Measurements from ENCODE around the gene ABTB2. TPM values are rescaled to one million over a fixed set of nuclear protein-coding genes. Genes with fewer than 3 reads are reported as not detected.
A peak's percentile ranks its signal among the peaks of the same experiment; 100 is the strongest.

The ABTB2 gene
- total RNA-seq, 1 donor from 2014 or later, result 14.1 TPM

DNA sequence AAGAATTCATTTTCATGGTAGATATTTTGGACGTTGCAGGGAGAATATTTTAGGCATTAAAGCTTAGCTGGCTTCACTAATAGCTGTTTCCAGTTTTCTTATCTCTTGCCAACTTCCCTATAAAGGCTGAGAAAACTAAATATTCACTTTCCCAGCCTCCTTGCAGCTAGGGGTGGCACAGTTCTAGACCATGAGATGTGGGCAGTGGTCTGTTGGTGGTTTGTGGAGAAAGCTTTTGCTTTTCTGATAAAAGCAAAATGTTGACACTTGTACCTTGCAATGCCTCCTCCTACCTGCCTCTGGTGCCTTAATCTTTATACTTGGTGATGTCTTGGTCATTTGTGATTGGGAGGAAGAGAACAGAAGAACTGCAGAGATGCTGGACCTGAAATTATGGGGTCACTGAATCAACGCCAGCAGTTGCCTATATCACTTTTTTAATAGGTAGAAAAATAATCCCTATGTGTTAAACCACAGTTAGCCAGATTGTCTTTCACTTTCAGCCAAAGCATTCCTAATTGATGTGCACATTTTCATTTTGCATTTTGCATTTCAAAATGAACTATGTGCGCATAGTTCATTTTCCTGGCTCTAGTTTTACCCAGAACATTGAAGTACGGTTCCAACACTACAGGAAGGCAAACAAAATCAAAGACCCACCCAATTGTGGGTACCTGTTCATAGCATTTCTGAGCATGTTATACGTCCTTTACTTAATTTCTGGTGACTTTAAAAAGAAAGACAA lies 24.9 kb upstream of the ABTB2 start:
- Mint-ChIP-seq H3K4me3 (no peak overlapping the region), H3K27ac (no peak overlapping the region), H3K4me1 (ENCODE audit: low read depth) (no peaks in the 10 kb centered on the region), H3K9me3 (peaks cover 11% of the 10 kb centered on the region), H3K27me3 (ENCODE audit: insufficient read depth) (peaks cover 12% of the 10 kb centered on the region), H3K36me3 (ENCODE audit: low read depth) (no peaks in the 10 kb centered on the region)
- no peak for DNase-seq (ENCODE audit: low spot score)
- intact Hi-C loops (cut with micrococcal nuclease), result no loop called here

DNA sequence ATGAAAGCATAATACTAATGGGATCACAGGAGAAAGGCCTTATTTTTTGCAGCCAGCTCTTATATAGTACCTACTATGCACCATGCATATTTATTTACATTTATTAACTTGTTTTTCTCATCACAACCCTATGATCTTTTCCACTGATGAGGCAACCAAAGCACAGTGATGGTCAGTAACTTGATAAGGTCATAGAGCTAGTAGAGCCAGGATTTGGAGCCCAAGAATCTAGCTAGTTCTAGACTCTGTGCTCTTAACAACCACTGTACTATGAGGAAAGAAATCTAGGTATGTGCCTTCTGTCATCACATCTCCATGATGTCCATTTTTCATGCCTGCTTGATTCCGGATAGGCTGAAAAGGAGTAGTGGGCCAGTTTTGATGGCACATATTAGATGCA lies 24.0 kb upstream of the ABTB2 start:
- no peak for DNase-seq (ENCODE audit: low spot score)
- peaks cover 12% of the 10 kb centered on the region for H3K27me3 Mint-ChIP-seq (ENCODE audit: insufficient read depth)
- H3K27ac Mint-ChIP-seq, result no peak overlapping the region
- no peak overlapping the region for H3K4me3 Mint-ChIP-seq
- H3K36me3 Mint-ChIP-seq (ENCODE audit: low read depth), result no peaks in the 10 kb centered on the region
- peaks cover 17% of the 10 kb centered on the region for H3K9me3 Mint-ChIP-seq
- H3K4me1 Mint-ChIP-seq (ENCODE audit: low read depth), result no peaks in the 10 kb centered on the region
- intact Hi-C loops (cut with micrococcal nuclease), result no loop called here

DNA sequence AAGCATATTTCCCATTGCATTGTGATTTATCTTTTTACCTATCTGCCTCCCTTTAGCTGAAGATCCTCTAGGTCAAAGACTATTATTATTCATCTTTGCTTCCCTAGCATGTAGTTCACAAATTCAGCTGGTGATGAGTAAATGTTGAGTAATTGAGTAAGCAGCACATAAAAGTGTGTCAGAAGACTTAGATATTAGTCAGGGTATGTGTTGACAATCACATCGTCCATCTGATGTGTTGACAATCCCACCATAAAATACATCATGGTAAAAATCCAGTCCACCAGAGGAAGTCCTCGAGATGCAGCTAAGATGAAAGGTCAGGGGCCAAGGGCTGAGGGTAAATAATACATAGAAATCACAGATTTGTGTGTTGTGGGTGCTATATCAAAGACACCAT lies 22.9 kb upstream of the ABTB2 start:
- Mint-ChIP-seq H3K36me3 (ENCODE audit: low read depth) (no peaks in the 10 kb centered on the region), H3K27ac (no peak overlapping the region), H3K27me3 (ENCODE audit: insufficient read depth) (peaks cover 12% of the 10 kb centered on the region), H3K9me3 (peaks cover 23% of the 10 kb centered on the region), H3K4me1 (ENCODE audit: low read depth) (no peaks in the 10 kb centered on the region), H3K4me3 (no peak overlapping the region)
- intact Hi-C loops (cut with micrococcal nuclease), result no loop called here
- DNase-seq (ENCODE audit: low spot score), result no peak

DNA sequence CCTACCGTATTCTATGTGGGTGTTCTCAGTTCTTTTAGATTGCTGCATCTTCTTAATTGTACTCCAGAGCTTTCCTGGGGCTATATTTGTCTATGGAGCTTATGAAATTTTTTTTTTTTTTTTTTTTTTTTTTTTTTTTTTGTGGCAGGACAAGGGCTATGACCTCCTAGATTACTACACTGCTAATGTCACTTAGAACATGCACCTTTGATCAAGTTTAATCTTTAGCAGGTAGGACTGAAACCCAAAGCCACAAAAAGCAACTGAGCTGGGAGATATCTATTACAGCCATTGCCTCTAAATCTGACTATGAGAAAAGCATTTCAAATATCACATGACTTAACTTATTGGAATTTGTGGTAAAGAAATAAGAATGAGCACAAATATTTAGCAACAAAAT lies 21.7 kb upstream of the ABTB2 start:
- Mint-ChIP-seq H3K4me3 (no peak overlapping the region), H3K27me3 (ENCODE audit: insufficient read depth) (peaks cover 12% of the 10 kb centered on the region), H3K36me3 (ENCODE audit: low read depth) (no peaks in the 10 kb centered on the region), H3K27ac (no peak overlapping the region), H3K9me3 (peaks cover 34% of the 10 kb centered on the region), H3K4me1 (ENCODE audit: low read depth) (no peaks in the 10 kb centered on the region)
- DNase-seq (ENCODE audit: low spot score), result no peak
- intact Hi-C loops (cut with micrococcal nuclease), result no loop called here

DNA sequence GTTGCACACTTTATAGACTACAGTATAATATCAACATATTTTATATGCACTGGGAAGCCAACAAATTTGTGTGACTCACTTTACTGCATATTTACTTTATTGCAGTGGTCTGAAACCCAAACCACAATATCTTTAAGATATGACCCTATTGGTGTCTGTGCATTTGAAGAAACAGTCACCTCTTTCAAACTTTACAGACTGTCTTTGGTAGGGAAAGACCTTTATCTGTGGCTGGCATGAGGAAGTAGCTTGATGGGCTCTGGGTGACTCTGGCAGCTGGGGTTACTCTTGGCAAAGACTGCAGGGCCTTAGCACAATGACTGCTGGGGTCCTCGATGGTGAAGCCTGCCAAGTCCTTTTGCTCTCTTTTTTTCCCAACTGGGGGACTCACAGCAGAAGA lies 21.3 kb upstream of the ABTB2 start:
- DNase-seq (ENCODE audit: low spot score), result no peak
- peaks cover 12% of the 10 kb centered on the region for H3K27me3 Mint-ChIP-seq (ENCODE audit: insufficient read depth)
- H3K4me1 Mint-ChIP-seq (ENCODE audit: low read depth), result no peaks in the 10 kb centered on the region
- H3K4me3 Mint-ChIP-seq, result no peak overlapping the region
- H3K36me3 Mint-ChIP-seq (ENCODE audit: low read depth), result no peaks in the 10 kb centered on the region
- intact Hi-C loops (cut with micrococcal nuclease), result no loop called here
- no peak overlapping the region for H3K27ac Mint-ChIP-seq
- peaks cover 38% of the 10 kb centered on the region for H3K9me3 Mint-ChIP-seq

DNA sequence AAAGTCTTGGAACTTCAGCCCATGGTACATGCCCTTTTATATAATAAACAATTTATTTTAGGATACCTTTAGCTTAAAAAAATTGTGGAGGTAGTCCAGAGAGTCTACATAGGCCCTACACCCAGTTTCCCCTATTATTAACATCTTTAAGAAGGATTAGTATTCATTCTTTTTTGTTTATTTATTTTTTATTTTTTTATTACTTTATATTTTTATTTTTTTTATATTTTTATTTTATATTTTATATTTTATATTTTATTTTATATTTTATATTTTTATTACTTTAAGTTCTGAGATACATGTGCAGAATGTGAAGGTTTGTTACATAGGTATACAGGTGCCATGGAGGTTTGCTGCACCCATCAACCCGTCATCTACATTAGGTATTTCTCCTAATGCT lies 15.9 kb upstream of the ABTB2 start:
- Mint-ChIP-seq H3K4me1 (ENCODE audit: low read depth) (peaks cover 8% of the 10 kb centered on the region), H3K27ac (no peak overlapping the region), H3K9me3 (peaks cover 36% of the 10 kb centered on the region), H3K27me3 (ENCODE audit: insufficient read depth) (peaks cover 4% of the 10 kb centered on the region), H3K36me3 (ENCODE audit: low read depth) (no peaks in the 10 kb centered on the region), H3K4me3 (no peak overlapping the region)
- intact Hi-C loops (cut with micrococcal nuclease), result no loop called here
- DNase-seq (ENCODE audit: low spot score), result no peak

DNA sequence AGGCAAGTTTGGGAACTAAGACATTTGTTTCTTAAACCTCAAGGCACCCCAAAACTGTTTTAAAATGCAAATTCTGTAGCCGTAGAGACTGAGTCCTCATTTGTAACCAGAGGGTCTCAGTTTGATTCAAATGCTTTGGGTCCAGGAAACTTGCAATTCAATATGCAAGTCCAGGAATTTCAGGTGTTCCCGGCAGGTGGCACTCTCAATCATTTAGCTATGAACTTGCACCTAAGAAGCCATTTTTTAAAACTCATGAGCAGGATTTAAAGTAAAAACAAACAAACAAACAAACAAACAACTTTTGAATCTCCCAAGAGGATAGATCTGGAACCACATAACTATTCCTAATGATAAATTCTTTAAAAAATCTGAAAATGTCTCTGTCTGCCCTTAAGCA lies 8.7 kb upstream of the ABTB2 start:
- Mint-ChIP-seq H3K4me1 (ENCODE audit: low read depth) (peaks cover 20% of the 10 kb centered on the region), H3K4me3 (no peak overlapping the region), H3K27ac (no peak overlapping the region), H3K27me3 (ENCODE audit: insufficient read depth) (peaks cover 7% of the 10 kb centered on the region), H3K9me3 (no peaks in the 10 kb centered on the region), H3K36me3 (ENCODE audit: low read depth) (no peaks in the 10 kb centered on the region)
- intact Hi-C loops (cut with micrococcal nuclease), result loop anchor here (1.0 kb wide), 1 partner anchor 102 kb away; no protein-coding TSS in a partner anchor
- no peak for DNase-seq (ENCODE audit: low spot score)

DNA sequence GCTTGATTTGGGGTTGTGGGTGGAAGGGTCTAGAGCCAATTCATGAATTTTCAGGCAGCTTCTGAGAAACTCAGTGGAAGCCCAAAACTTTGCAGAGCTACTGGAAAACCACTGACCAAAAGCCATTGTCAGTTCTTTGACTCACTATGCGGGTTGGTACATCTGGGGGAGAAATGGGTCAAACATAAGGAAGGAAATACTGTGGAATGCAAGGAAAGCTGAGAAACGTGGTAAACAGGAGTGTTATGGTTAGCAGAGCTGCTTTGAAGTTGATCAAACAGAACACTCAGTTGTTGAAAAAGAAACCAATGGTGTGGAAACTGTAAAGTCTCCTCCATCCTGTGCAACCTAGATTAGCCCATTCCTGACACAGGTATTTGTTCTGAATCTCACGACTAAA lies 6.3 kb upstream of the ABTB2 start:
- Mint-ChIP-seq H3K4me3 (no peak overlapping the region), H3K9me3 (no peaks in the 10 kb centered on the region), H3K27ac (no peak overlapping the region), H3K36me3 (ENCODE audit: low read depth) (no peaks in the 10 kb centered on the region), H3K27me3 (ENCODE audit: insufficient read depth) (peaks cover 6% of the 10 kb centered on the region), H3K4me1 (ENCODE audit: low read depth) (peaks cover 23% of the 10 kb centered on the region)
- DNase-seq (ENCODE audit: low spot score), result no peak
- intact Hi-C loops (cut with micrococcal nuclease), result no loop called here

DNA sequence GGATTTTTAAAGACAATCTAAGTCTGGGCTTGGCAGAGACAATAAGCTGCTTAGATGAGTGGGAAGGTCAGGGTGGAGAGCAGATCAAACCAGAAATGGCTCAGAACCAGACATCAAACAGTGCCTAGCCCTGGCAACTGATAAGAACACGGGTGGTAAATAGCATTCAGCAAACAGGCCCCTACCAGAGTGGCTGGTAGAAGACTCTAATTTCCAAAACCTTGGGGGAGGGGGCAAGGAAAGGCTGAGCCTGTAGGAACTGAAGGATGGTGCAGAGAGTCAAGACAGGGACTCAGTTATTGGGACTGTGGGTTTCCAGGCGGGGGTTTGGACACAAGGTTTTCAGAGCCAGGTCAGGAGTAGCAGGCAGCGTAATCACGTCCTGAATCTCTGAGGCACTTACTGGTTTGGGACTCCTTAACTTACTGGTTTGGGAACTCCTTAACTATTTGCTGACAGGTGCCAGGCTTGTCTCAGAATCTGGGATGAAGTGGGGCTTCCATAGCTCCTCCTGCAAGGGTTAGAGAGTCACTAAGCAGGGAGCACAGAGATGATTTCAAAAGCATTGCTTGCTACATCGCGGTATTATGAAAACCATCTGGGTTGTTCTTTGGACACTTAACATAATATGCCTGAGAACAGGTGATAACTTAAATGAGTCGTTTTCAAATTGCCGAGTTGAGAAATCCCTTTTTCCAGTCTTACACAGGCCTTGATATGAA lies 5.7 kb upstream of the ABTB2 start:
- Mint-ChIP-seq H3K36me3 (ENCODE audit: low read depth) (no peaks in the 10 kb centered on the region), H3K4me3 (no peak overlapping the region), H3K27ac (no peak overlapping the region), H3K9me3 (no peaks in the 10 kb centered on the region), H3K4me1 (ENCODE audit: low read depth) (peaks cover 26% of the 10 kb centered on the region), H3K27me3 (ENCODE audit: insufficient read depth) (peaks cover 6% of the 10 kb centered on the region)
- no peak for DNase-seq (ENCODE audit: low spot score)
- intact Hi-C loops (cut with micrococcal nuclease), result no loop called here

DNA sequence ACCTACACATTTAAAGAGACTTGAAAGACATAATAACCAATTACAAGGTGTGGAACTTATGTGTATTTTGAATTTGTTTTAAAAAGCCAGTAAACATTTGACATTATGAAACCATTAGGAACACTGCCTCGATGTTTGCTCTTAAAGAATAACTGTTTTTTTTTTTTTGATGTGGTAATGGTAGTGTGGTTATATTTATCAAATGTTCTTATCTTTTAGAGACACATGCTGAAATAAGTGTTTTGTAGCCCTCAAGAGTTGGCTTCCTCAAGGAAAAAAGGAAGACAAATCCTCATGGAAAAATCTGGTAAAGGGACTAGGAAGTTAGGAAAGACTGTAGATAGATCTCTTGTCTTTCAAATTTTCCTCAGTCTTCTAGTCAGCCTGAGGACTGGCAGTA lies 2.2 kb upstream of the ABTB2 start:
- no peak overlapping the region for H3K4me3 Mint-ChIP-seq
- intact Hi-C loops (cut with micrococcal nuclease), result no loop called here
- H3K27me3 Mint-ChIP-seq (ENCODE audit: insufficient read depth), result peaks cover 15% of the 10 kb centered on the region
- no peak overlapping the region for H3K27ac Mint-ChIP-seq
- H3K4me1 Mint-ChIP-seq (ENCODE audit: low read depth), result peaks cover 44% of the 10 kb centered on the region
- peaks cover 7% of the 10 kb centered on the region for H3K36me3 Mint-ChIP-seq (ENCODE audit: low read depth)
- H3K9me3 Mint-ChIP-seq, result no peaks in the 10 kb centered on the region
- no peak for DNase-seq (ENCODE audit: low spot score)

DNA sequence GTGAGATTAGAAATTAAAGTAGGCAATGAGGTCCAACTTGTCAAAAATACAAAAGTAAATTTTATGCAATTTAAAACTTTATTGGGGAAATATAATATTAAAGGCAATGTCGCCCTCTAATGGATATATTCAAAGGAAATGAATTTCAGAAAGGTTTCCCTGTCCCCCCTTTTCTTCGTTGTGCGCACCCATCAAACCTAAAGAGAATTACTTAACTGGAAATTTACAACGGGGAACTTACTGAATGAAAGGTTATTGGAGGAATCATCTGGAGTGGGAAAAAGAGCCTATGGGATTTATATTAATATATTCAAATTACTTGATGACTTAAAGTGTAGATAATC lies 1.7 kb upstream of the ABTB2 start:
- H3K4me3 Mint-ChIP-seq, result peak overlapping the region; percentile 88
- H3K27me3 Mint-ChIP-seq (ENCODE audit: insufficient read depth), result peaks cover 15% of the 10 kb centered on the region
- H3K4me1 Mint-ChIP-seq (ENCODE audit: low read depth), result peaks cover 47% of the 10 kb centered on the region
- H3K27ac Mint-ChIP-seq, result no peak overlapping the region
- H3K36me3 Mint-ChIP-seq (ENCODE audit: low read depth), result peaks cover 11% of the 10 kb centered on the region
- DNase-seq (ENCODE audit: low spot score), result no peak
- intact Hi-C loops (cut with micrococcal nuclease), result loop anchor here (1.0 to 5.0 kb wide), 10 partner anchors 109 to 783 kb away; partner anchors contain the start of genes C11orf91, LMO2 and NAT10
- H3K9me3 Mint-ChIP-seq, result no peaks in the 10 kb centered on the region

DNA sequence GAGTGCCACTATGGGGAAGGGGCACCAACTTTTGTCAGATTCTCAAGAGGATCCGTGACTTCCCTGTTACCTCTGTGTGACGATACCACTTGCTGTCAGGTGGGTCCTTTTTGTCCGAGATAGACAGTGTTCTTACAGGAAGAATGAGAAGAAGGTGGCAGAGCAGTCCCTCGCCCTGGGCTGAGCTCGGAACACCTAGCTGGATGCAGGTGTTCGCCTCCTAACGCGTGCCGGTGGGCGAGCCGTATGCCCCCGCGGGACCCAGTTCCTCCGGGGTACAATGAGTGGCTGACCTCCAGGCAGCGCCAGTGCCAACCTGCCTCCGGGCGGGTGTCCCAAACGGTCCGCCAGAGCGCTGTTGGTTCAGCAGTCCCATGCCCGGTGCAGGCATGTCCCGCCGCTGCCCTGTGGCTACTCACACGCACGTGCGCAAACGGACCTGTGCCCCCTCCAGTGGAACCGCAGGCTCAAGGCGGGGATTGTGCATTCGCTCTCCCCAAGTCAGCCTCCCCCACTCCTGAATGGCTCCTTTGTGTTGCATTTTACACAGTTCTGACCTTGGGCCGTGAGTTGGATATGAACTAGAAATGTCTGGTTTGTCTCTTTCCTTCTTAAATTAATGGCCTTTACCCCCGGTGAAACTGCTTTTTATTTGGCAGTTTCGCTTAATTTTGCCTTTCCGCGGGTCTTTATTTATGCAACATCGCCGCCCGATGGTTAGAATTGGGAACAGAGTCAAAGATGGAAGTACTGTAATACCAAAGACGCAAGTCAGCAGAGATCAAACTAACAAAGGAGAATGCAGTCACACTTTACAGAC lies 1.1 kb upstream of the ABTB2 start:
- H3K27ac Mint-ChIP-seq, result peak overlapping the region; percentile 77
- H3K4me3 Mint-ChIP-seq, result peak overlapping the region; percentile 88
- DNase-seq (ENCODE audit: low spot score), result peak; percentile 65
- H3K9me3 Mint-ChIP-seq, result no peaks in the 10 kb centered on the region
- H3K27me3 Mint-ChIP-seq (ENCODE audit: insufficient read depth), result peaks cover 17% of the 10 kb centered on the region
- intact Hi-C loops (cut with micrococcal nuclease), result loop anchor here (1.0 to 5.0 kb wide), 14 partner anchors 79 to 784 kb away; partner anchors contain the start of genes C11orf91, CAT, LMO2 and NAT10
- peaks cover 13% of the 10 kb centered on the region for H3K36me3 Mint-ChIP-seq (ENCODE audit: low read depth)
- peaks cover 45% of the 10 kb centered on the region for H3K4me1 Mint-ChIP-seq (ENCODE audit: low read depth)
